H9 (cell line): Measurements from ENCODE around the gene MLYCD. TPM values are rescaled to one million over a fixed set of nuclear protein-coding genes. Genes with fewer than 3 reads are reported as not detected.

Experiments used
- DNase-seq: peaks from one replicate; pipeline ENCODE4 v3.0.0-alpha.2; 2017
- H2AFZ ChIP-seq: one replicate; pipeline ENCODE4 v1.6.1; 2013; ENCODE audit warnings: mild to moderate bottlenecking, low read length, control low read depth, moderate library complexity
- H2AK5ac ChIP-seq: 2 replicates; pipeline ENCODE4 v1.6.1; 2013; ENCODE audit warnings: low read length, control low read depth, mixed read lengths; ENCODE audit not compliant: insufficient read length
- H2BK120ac ChIP-seq: one replicate; pipeline ENCODE4 v1.6.1; 2013; ENCODE audit warnings: low read depth, mild to moderate bottlenecking, low read length, control low read depth, inconsistent platforms; ENCODE audit not compliant: poor library complexity, severe bottlenecking
- H2BK12ac ChIP-seq: 2 replicates; pipeline ENCODE4 v1.6.1; 2013; ENCODE audit warnings: low read length, control low read depth, mixed read lengths, low read depth; ENCODE audit not compliant: insufficient read length
- H2BK15ac ChIP-seq: 2 replicates; pipeline ENCODE4 v1.6.1; 2013; ENCODE audit warnings: low read depth, low read length, control low read depth
- H2BK20ac ChIP-seq: one replicate; pipeline ENCODE4 v1.6.1; 2013; ENCODE audit warnings: low read depth, mild to moderate bottlenecking, low read length, control low read depth, inconsistent platforms; ENCODE audit not compliant: poor library complexity, severe bottlenecking
- H2BK5ac ChIP-seq: 2 replicates; pipeline ENCODE4 v1.6.1; 2013; ENCODE audit warnings: low read length, control low read depth, mixed read lengths; ENCODE audit not compliant: insufficient read length
- H3K14ac ChIP-seq: 2 replicates; pipeline ENCODE4 v1.6.1; 2013; ENCODE audit warnings: low read length, control low read depth; ENCODE audit not compliant: insufficient read depth
- H3K18ac ChIP-seq: 2 replicates; pipeline ENCODE4 v1.6.1; 2013; ENCODE audit warnings: low read depth, mild to moderate bottlenecking, mixed read lengths, low read length, control low read depth; ENCODE audit not compliant: insufficient read length
- H3K23ac ChIP-seq: 2 replicates; pipeline ENCODE4 v1.6.1; 2013; ENCODE audit warnings: low read length, control low read depth, mixed read lengths, low read depth; ENCODE audit not compliant: insufficient read length
- H3K23me2 ChIP-seq: 2 replicates; pipeline ENCODE4 v1.6.1; 2013; ENCODE audit warnings: low read depth, mild to moderate bottlenecking, mixed read lengths, low read length, control low read depth; ENCODE audit not compliant: insufficient read length, poor library complexity, severe bottlenecking
- H3K27ac ChIP-seq: 2 replicates; pipeline ENCODE4 v1.5.1; 2013; ENCODE audit warnings: low read length, control low read depth, mixed read lengths, low read depth; ENCODE audit not compliant: insufficient read length
- H3K27me3 ChIP-seq: 2 replicates; pipeline ENCODE4 v1.6.1; 2013; ENCODE audit warnings: low read length, control low read depth, inconsistent platforms; ENCODE audit not compliant: insufficient read depth
- H3K4ac ChIP-seq: 2 replicates; pipeline ENCODE4 v1.6.1; 2013; ENCODE audit warnings: low read depth, mild to moderate bottlenecking, control low read depth, inconsistent platforms, low read length, moderate library complexity
- H3K4me1 ChIP-seq: 2 replicates; pipeline ENCODE4 v1.6.1; 2013; ENCODE audit warnings: low read length, control low read depth, inconsistent platforms; ENCODE audit not compliant: insufficient read depth
- H3K4me2 ChIP-seq: 2 replicates; pipeline ENCODE4 v1.6.1; 2013; ENCODE audit warnings: low read length, control low read depth, mixed read lengths; ENCODE audit not compliant: insufficient read length, insufficient read depth
- H3K56ac ChIP-seq: 2 replicates; pipeline ENCODE4 v1.6.1; 2013; ENCODE audit warnings: low read depth, mild to moderate bottlenecking, mixed read lengths, low read length, control low read depth; ENCODE audit not compliant: insufficient read length
- H3K79me1 ChIP-seq: 2 replicates; pipeline ENCODE4 v1.6.1; 2013; ENCODE audit warnings: low read depth, mild to moderate bottlenecking, moderate library complexity, low read length, control low read depth, inconsistent platforms; ENCODE audit not compliant: insufficient read depth, poor library complexity, severe bottlenecking
- H3K79me2 ChIP-seq: 2 replicates; pipeline ENCODE4 v1.6.1; 2013; ENCODE audit warnings: low read length, control low read depth, inconsistent platforms; ENCODE audit not compliant: insufficient read depth
- H3K9ac ChIP-seq: 2 replicates; pipeline ENCODE4 v1.6.1; 2013; ENCODE audit warnings: low read length, control low read depth, mixed read lengths; ENCODE audit not compliant: insufficient read length; ENCODE audit errors: extremely low read depth
- H3K9me3 ChIP-seq: one replicate; pipeline ENCODE4 v1.6.1; 2013; ENCODE audit warnings: low read depth, low read length, inconsistent platforms; ENCODE audit not compliant: control insufficient read depth
- H3T11ph ChIP-seq: one replicate; pipeline ENCODE4 v1.6.1; 2013; ENCODE audit warnings: mild to moderate bottlenecking, low read length, control low read depth, inconsistent platforms
- H4K20me1 ChIP-seq: one replicate; pipeline ENCODE4 v1.6.1; 2013; ENCODE audit not compliant: control insufficient read depth, insufficient read length, insufficient read depth
- H4K5ac ChIP-seq: 2 replicates; pipeline ENCODE4 v1.6.1; 2013; ENCODE audit warnings: low read depth, mild to moderate bottlenecking, mixed read lengths, low read length, control low read depth; ENCODE audit not compliant: insufficient read length
- H4K8ac ChIP-seq: replicated peaks from 2 replicates; pipeline ENCODE4 v1.6.1; 2013; ENCODE audit warnings: low read length, control low read depth, mixed read lengths, low read depth; ENCODE audit not compliant: insufficient read length
- H4K91ac ChIP-seq: 2 replicates; pipeline ENCODE4 v1.6.1; 2013; ENCODE audit warnings: low read depth, mild to moderate bottlenecking, moderate library complexity, mixed read lengths, low read length, control low read depth; ENCODE audit not compliant: insufficient read length
- H3K27ac Mint-ChIP-seq, 3 experiments: 2 replicates in 2 of 3; 3 replicates in 1 of 3; pipeline ENCODE4 v1.8.0; 2020 to 2021; ENCODE audit warnings: mixed read lengths in 3 of 3, mild to moderate bottlenecking in 1 of 3, moderate library complexity in 1 of 3
- H3K27me3 Mint-ChIP-seq: 2 replicates; pipeline ENCODE4 v1.8.0; 2021; ENCODE audit warnings: low read depth, mild to moderate bottlenecking, moderate library complexity, mixed read lengths
- H3K36me3 Mint-ChIP-seq, 3 experiments: 2 replicates in 2 of 3; 3 replicates in 1 of 3; pipeline ENCODE4 v1.8.0; 2020 to 2021; ENCODE audit warnings: low read depth in 3 of 3, mixed read lengths in 3 of 3; ENCODE audit not compliant: insufficient read depth in 1 of 3
- H3K4me1 Mint-ChIP-seq, 2 experiments: 2 replicates each; pipeline ENCODE4 v1.8.0; 2020; ENCODE audit warnings: mixed read lengths in 2 of 2
- H3K4me3 Mint-ChIP-seq, 2 experiments: 2 replicates in 1 of 2; 3 replicates in 1 of 2; pipeline ENCODE4 v1.8.0; 2020 to 2021; ENCODE audit warnings: mild to moderate bottlenecking in 2 of 2, mixed read lengths in 2 of 2, moderate library complexity in 1 of 2
- H3K9me3 Mint-ChIP-seq, 2 experiments: 2 replicates in 1 of 2; 3 replicates in 1 of 2; pipeline ENCODE4 v1.8.0; 2020; ENCODE audit warnings: mild to moderate bottlenecking in 2 of 2, mixed read lengths in 2 of 2, moderate library complexity in 1 of 2
- WGBS: extraction: QIAGEN DNeasy Blood & Tissue Kit; methylation state at CpG from one replicate; pipeline ENCODE4 v1.1.7; 2013; ENCODE audit warnings: missing lambda C conversion rate, low lambda C conversion rate, mixed read lengths; ENCODE audit not compliant: insufficient read length; ENCODE audit errors: extremely low coverage; 5-methylcytosine and 5-hydroxymethylcytosine counted together
- total RNA-seq: library from RNA; stranded (reverse); gene quantifications from 2 replicates; pipeline ENCODE4 v1.2.1, GENCODE V29; 2021
- TF ChIP-seq, protein P1 (sequence below): fragments of 200-600 bp; sonication (generic); conservative IDR thresholded peaks from 3 replicates; pipeline ENCODE4 v1.8.0; 2021; ENCODE audit warnings: antibody characterized with exemption, mild to moderate bottlenecking

Gene MLYCD
- total RNA-seq, 1 experiment from 2014 or later, result 7.1 TPM

GRCh38 chr16:83891742-83892141, 7.2 kb upstream of the MLYCD start:
- H2BK15ac ChIP-seq, result no peak overlapping the region
- TF ChIP-seq, protein P1, sequence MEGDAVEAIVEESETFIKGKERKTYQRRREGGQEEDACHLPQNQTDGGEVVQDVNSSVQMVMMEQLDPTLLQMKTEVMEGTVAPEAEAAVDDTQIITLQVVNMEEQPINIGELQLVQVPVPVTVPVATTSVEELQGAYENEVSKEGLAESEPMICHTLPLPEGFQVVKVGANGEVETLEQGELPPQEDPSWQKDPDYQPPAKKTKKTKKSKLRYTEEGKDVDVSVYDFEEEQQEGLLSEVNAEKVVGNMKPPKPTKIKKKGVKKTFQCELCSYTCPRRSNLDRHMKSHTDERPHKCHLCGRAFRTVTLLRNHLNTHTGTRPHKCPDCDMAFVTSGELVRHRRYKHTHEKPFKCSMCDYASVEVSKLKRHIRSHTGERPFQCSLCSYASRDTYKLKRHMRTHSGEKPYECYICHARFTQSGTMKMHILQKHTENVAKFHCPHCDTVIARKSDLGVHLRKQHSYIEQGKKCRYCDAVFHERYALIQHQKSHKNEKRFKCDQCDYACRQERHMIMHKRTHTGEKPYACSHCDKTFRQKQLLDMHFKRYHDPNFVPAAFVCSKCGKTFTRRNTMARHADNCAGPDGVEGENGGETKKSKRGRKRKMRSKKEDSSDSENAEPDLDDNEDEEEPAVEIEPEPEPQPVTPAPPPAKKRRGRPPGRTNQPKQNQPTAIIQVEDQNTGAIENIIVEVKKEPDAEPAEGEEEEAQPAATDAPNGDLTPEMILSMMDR, result no peak
- H3K4ac ChIP-seq, result no peak overlapping the region
- Mint-ChIP-seq H3K4me3 (no peak overlapping the region), H3K27me3 (peaks cover 2% of the 10 kb centered on the region), H3K4me1 (peaks cover 8 to 17% of the 10 kb centered on the region in 2 experiments), H3K27ac (no peak overlapping the region), H3K36me3 (peaks cover 0 to 4% (median 2%) of the 10 kb centered on the region in 3 experiments; a peak in 3 of 7 replicates), H3K9me3 (peaks cover 11 to 14% of the 10 kb centered on the region in 2 experiments)
- H3K14ac ChIP-seq, result no peak overlapping the region
- no peak overlapping the region for H2AFZ ChIP-seq
- no peak overlapping the region for H3K18ac ChIP-seq
- H3K23ac ChIP-seq, result no peak overlapping the region
- H4K91ac ChIP-seq, result no peak overlapping the region
- H3T11ph ChIP-seq, result no peak overlapping the region
- no peaks in the 10 kb centered on the region for H3K4me1 ChIP-seq
- H4K20me1 ChIP-seq, result no peaks in the 10 kb centered on the region
- H3K79me1 ChIP-seq, result no peaks in the 10 kb centered on the region
- H2BK20ac ChIP-seq, result no peak overlapping the region
- H2BK120ac ChIP-seq, result no peak overlapping the region
- no peak overlapping the region for H3K56ac ChIP-seq
- H3K79me2 ChIP-seq, result no peaks in the 10 kb centered on the region
- WGBS, result no CpG with 5 or more reads among the region's 3 CpGs
- H3K9ac ChIP-seq, result no peak overlapping the region
- H4K8ac ChIP-seq, result no peak overlapping the region
- no peaks in the 10 kb centered on the region for H3K23me2 ChIP-seq
- no peak for DNase-seq
- no peaks in the 10 kb centered on the region for H3K9me3 ChIP-seq
- no peak overlapping the region for H2BK5ac ChIP-seq
- no peak overlapping the region for H2AK5ac ChIP-seq
- H2BK12ac ChIP-seq, result no peak overlapping the region
- no peaks in the 10 kb centered on the region for H3K27me3 ChIP-seq
- H3K27ac ChIP-seq, result no peak overlapping the region
- H3K4me2 ChIP-seq, result no peak overlapping the region
- no peak overlapping the region for H4K5ac ChIP-seq
